ENCODE results near the gene VGLL1. TPM values are rescaled to one million over a fixed set of nuclear protein-coding genes. Genes with fewer than 3 reads are reported as not detected.

VGLL1 gene
- polyA plus RNA-seq, 1 experiment, result not detected

DNA sequence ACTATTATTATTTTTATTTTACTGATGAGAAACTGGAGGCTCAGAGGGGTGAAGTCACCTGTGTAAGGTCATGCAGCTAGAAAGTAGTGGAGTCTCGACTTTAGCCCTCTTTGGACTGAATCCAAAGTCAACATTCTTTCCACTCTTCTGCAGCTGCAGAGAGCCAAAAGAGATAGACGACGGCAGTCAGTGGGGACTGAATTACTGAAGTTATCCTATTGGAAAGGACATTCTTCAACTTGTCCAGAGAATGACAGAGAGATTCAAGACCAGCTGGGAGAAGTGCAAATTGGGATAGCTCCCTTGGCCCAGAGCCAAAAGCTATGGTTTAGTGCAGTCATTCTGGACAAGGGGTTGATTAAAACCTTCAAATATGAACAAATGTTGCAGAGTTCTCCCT is 42.5 kb downstream of the VGLL1 start:
- Histone ChIP-seq H3K27me3 (ENCODE audit: control insufficient read depth, insufficient read depth, low read length) (no peaks in the 10 kb centered on the region), H3K36me3 (ENCODE audit: control insufficient read depth, insufficient read depth, low read length) (no peaks in the 10 kb centered on the region), H3K4me3 (ENCODE audit: low read depth, low read length) (no peak overlapping the region)
- CTCF ChIA-PET, result interaction anchor here (0.8 kb wide), 1 partner anchor 78 kb away, joined by 3 read pairs; no protein-coding TSS in a partner anchor
- TF ChIP-seq, protein P1, sequence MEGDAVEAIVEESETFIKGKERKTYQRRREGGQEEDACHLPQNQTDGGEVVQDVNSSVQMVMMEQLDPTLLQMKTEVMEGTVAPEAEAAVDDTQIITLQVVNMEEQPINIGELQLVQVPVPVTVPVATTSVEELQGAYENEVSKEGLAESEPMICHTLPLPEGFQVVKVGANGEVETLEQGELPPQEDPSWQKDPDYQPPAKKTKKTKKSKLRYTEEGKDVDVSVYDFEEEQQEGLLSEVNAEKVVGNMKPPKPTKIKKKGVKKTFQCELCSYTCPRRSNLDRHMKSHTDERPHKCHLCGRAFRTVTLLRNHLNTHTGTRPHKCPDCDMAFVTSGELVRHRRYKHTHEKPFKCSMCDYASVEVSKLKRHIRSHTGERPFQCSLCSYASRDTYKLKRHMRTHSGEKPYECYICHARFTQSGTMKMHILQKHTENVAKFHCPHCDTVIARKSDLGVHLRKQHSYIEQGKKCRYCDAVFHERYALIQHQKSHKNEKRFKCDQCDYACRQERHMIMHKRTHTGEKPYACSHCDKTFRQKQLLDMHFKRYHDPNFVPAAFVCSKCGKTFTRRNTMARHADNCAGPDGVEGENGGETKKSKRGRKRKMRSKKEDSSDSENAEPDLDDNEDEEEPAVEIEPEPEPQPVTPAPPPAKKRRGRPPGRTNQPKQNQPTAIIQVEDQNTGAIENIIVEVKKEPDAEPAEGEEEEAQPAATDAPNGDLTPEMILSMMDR (IDR thresholded peaks at IDR 0.05; ENCODE audit: insufficient read depth, low read depth, low read length), result no peak
- no peak for DNase-seq (ENCODE audit: low read depth)
- POLR2A ChIA-PET, result no interaction called here

DNA sequence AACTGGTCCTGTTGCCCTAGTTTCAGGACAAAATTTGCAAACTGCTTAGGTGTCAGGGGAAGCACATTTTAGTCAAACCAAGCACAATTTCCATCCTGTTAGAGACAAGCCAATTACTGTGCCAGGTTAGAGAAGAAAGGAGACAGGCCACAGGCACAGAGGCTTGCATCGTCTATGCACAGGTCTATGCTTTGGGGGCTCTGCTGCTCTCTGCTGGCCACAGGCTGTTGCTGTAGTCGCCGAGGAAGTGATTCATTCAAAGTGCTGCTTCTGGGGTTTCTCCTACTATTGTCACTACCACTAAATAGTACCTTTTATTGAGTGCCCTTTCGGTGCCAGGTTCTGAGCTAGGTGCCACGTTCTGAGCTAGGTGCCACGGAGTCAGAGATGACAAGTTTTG is 45.5 kb downstream of the VGLL1 start:
- H3K4me3 ChIP-seq (ENCODE audit: low read depth, low read length), result no peak overlapping the region
- ChIA-PET CTCF (interaction anchor here (1.1 to 2.8 kb wide), 3 partner anchors 411 to 549 kb away, joined by 3 to 7 read pairs (median 5); no protein-coding TSS in a partner anchor), POLR2A (no interaction called here)
- DNase-seq (ENCODE audit: low read depth), result no peak
- no peaks in the 10 kb centered on the region for H3K36me3 ChIP-seq (ENCODE audit: control insufficient read depth, insufficient read depth, low read length)
- TF ChIP-seq, protein P1 (IDR thresholded peaks at IDR 0.05; ENCODE audit: insufficient read depth, low read depth, low read length), result peak; percentile 75
- no peaks in the 10 kb centered on the region for H3K27me3 ChIP-seq (ENCODE audit: control insufficient read depth, insufficient read depth, low read length)

DNA sequence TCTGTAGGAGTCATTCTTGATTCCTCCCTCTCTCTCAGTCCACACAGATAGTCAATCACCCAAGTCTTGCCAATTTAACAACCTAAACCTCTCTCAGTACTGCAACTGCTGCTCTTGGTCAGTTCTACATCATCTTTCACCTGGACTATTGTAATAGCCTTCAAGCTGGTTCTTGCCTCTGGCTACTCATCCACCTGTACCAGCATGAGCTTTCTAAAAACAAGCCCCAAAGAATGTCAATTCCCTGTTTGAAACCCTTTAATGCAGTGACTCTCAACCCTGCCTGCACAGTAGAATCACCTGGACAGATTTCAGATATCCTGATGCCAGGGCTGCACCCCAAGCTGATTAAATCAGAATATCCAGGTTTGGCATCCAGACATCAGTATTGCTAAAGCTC is 48.3 kb downstream of the VGLL1 start:
- Histone ChIP-seq H3K36me3 (ENCODE audit: control insufficient read depth, insufficient read depth, low read length) (no peaks in the 10 kb centered on the region), H3K4me3 (ENCODE audit: low read depth, low read length) (no peak overlapping the region), H3K27me3 (ENCODE audit: control insufficient read depth, insufficient read depth, low read length) (no peaks in the 10 kb centered on the region)
- no peak for DNase-seq (ENCODE audit: low read depth)
- ChIA-PET CTCF (no interaction called here), POLR2A (no interaction called here)
- TF ChIP-seq, protein P1 (IDR thresholded peaks at IDR 0.05; ENCODE audit: insufficient read depth, low read depth, low read length), result no peak

DNA sequence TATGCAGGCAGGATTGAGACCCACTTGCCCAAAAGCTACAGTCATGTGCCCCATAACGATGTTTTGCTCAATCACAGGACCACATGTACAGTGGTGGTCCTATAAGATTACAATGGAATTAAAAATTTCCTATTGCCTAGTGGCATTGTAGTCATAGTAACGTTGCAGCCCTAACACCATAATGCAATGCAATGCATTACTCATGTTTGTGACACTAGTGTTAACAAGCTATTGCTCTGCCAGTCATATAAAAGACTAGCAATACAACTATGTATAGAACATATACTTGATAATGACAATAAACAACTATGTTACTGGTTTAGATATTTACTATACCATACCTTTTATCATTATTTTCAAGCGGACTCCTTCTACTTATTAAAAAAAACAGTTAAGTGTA is 50.6 kb downstream of the VGLL1 start:
- Histone ChIP-seq H3K4me3 (ENCODE audit: low read depth, low read length) (no peak overlapping the region), H3K36me3 (ENCODE audit: control insufficient read depth, insufficient read depth, low read length) (no peaks in the 10 kb centered on the region), H3K27me3 (ENCODE audit: control insufficient read depth, insufficient read depth, low read length) (no peaks in the 10 kb centered on the region)
- ChIA-PET POLR2A (no interaction called here), CTCF (no interaction called here)
- DNase-seq (ENCODE audit: low read depth), result no peak
- TF ChIP-seq, protein P1 (IDR thresholded peaks at IDR 0.05; ENCODE audit: insufficient read depth, low read depth, low read length), result no peak

DNA sequence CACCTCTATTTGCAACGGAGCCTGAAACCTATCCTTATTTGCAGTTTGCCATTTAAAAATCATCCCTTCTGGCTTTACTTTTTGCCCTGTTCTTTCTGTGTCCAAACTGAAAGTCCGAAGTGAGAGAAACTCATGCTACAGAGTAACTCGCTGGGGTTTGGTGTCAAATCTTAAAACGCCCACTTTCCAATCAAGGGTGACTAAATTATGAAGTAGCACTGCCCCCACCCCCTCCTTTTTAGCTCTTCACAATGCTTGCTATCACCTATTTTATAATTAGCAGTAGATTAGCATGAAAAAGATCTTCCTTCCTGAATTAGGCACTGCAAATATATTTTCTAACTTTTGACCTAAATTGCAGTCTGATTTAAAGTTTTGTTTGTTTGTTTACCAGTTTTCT is 52.5 kb downstream of the VGLL1 start:
- ChIA-PET POLR2A (no interaction called here), CTCF (interaction anchor here (1.1 kb wide), 1 partner anchor 13 kb away, joined by 3 read pairs; no protein-coding TSS in a partner anchor)
- H3K27me3 ChIP-seq (ENCODE audit: control insufficient read depth, insufficient read depth, low read length), result no peaks in the 10 kb centered on the region
- H3K36me3 ChIP-seq (ENCODE audit: control insufficient read depth, insufficient read depth, low read length), result no peaks in the 10 kb centered on the region
- TF ChIP-seq, protein P1 (IDR thresholded peaks at IDR 0.05; ENCODE audit: insufficient read depth, low read depth, low read length), result no peak
- no peak overlapping the region for H3K4me3 ChIP-seq (ENCODE audit: low read depth, low read length)
- DNase-seq (ENCODE audit: low read depth), result no peak
